Measurements from ENCODE around the gene RTN4IP1.

GRCh38 chr6:106534004-106534403 lies 95.3 kb downstream of the RTN4IP1 start:
- TF ChIP-seq, protein P1, sequence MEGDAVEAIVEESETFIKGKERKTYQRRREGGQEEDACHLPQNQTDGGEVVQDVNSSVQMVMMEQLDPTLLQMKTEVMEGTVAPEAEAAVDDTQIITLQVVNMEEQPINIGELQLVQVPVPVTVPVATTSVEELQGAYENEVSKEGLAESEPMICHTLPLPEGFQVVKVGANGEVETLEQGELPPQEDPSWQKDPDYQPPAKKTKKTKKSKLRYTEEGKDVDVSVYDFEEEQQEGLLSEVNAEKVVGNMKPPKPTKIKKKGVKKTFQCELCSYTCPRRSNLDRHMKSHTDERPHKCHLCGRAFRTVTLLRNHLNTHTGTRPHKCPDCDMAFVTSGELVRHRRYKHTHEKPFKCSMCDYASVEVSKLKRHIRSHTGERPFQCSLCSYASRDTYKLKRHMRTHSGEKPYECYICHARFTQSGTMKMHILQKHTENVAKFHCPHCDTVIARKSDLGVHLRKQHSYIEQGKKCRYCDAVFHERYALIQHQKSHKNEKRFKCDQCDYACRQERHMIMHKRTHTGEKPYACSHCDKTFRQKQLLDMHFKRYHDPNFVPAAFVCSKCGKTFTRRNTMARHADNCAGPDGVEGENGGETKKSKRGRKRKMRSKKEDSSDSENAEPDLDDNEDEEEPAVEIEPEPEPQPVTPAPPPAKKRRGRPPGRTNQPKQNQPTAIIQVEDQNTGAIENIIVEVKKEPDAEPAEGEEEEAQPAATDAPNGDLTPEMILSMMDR (IDR thresholded peaks at IDR 0.05; ENCODE audit: poor library complexity, severe bottlenecking), result no peak
- TF ChIP-seq POLR2AphosphoS5 (IDR thresholded peaks at IDR 0.05) (no peak), RAD21 (conservative IDR thresholded peaks at IDR 0.05) (no peak), EZH2 (IDR thresholded peaks at IDR 0.05; ENCODE audit: borderline replicate concordance, insufficient read depth, low read length, poor library complexity, severe bottlenecking) (no peak), TAF1 (IDR thresholded peaks at IDR 0.05; ENCODE audit: low read depth) (no peak), EP300 (conservative IDR thresholded peaks at IDR 0.05; ENCODE audit: poor library complexity, severe bottlenecking) (no peak)
